Esophagus squamous epithelium (tissue), 5 donors: ENCODE data around the gene CRNKL1. TPM values are rescaled to one million over a fixed set of nuclear protein-coding genes. Genes with fewer than 3 reads are reported as not detected.
A peak's percentile ranks its signal among the peaks of the same experiment; 100 is the strongest.

Source experiments
- DNase-seq: peaks from one replicate; lab custom pipeline; 2025; lab: John Stamatoyannopoulos, UW
- H3K27ac ChIP-seq, 4 donors: fragments of 200-600 bp; sonication (generic); one replicate each; pipeline ENCODE4 v1.5.1; 2016 to 2019; ENCODE audit warnings: mild to moderate bottlenecking in 1 of 4
- H3K27me3 ChIP-seq, 4 donors: fragments of 200-600 bp; sonication (generic); 1 replicate in 3 of 4; 2 replicates in 1 of 4; pipeline versions ENCODE4 v1.5.1 to v1.6.0; 2017 to 2021; ENCODE audit warnings: antibody characterized with exemption in 1 of 4
- H3K36me3 ChIP-seq, 3 donors: fragments of 200-600 bp; sonication (generic); one replicate each; pipeline ENCODE4 v1.5.1; 2016 to 2019
- H3K4me1 ChIP-seq, 3 donors: fragments of 200-600 bp; sonication (generic); one replicate each; pipeline ENCODE4 v1.5.1; 2017 to 2019
- H3K4me3 ChIP-seq, 4 donors: fragments of 200-600 bp; sonication (generic); 1 replicate in 3 of 4; 2 replicates in 1 of 4; pipeline ENCODE4 v1.5.1; 2016 to 2019; ENCODE audit warnings: mild to moderate bottlenecking in 2 of 4, moderate library complexity in 1 of 4
- H3K9me3 ChIP-seq, 3 donors: fragments of 200-600 bp; sonication (generic); one replicate each; pipeline ENCODE4 v1.5.1; 2016 to 2019
- POLR2A ChIP-seq, 4 donors: fragments of 450-650 bp; IDR thresholded peaks; one replicate each; pipeline ENCODE4 v1.6.1; 2017; ENCODE audit warnings: antibody characterized with exemption in 4 of 4, mild to moderate bottlenecking in 4 of 4, moderate library complexity in 3 of 4
- WGBS, 2 donors: methylation state at CpG; one replicate each; pipeline ENCODE4 v1.1.5; 2018; 5-methylcytosine and 5-hydroxymethylcytosine counted together
- intact Hi-C: fragments of 100-400 bp; cut with DNase I; formaldehyde crosslinking; loops from one replicate; pipeline ENCODE4 v1.15.0; 2022
- total RNA-seq, 4 donors: library from RNA; depleted of rRNA; stranded (reverse); fragments of >200 nt; gene quantifications; one replicate each; pipeline ENCODE4 v1.1.0, GENCODE V29; 2016
- TF ChIP-seq, protein P1 (sequence below), 6 experiments: fragments of 450-650 bp in 4 of 6; fragments of 200-600 bp in 2 of 6; sonication (generic) in 2 of 6; IDR thresholded peaks; one replicate each; pipeline ENCODE4 v1.5.1; 2016 to 2019; ENCODE audit warnings: antibody characterized with exemption in 6 of 6, mild to moderate bottlenecking in 4 of 6, moderate library complexity in 4 of 6
- donor health status: DM: yes; HTN: yes; CAD: no.

Gene CRNKL1
- total RNA-seq, 4 donors from 2014 or later: 9.3 to 19.4 (median 15.8) TPM

DNA sequence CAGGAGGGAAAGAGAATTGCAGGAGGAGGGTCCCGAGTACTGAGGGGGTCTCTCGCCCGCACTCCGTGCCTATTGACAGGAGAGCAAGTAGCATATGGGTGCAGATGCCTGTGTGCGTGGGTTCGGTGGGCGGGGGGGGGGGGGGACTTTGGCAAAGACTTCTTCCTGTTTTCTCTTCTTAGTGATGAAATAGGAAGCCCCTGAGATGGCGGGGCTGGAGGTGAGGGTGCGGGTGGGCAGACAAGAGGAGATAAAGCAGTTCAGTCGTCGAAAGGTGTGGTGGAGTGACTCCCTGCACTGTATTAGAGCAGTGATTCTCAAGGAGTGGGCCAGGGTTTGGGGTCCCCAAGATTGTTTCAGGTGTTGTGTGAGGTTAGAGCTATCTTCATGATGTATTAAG lies 31.4 kb downstream of the CRNKL1 start:
- 82 to 83% methylated on average over 8 to 11 of the region's 11 CpGs for WGBS, 2 donors
- Histone ChIP-seq H3K9me3 (no peaks in the 10 kb centered on the region), H3K4me3 (no peak overlapping the region), H3K36me3 (peaks cover 0 to 53% (median 4%) of the 10 kb centered on the region in 3 donors), H3K4me1 (peaks cover 20 to 76% (median 34%) of the 10 kb centered on the region in 3 donors), H3K27me3 (no peaks in the 10 kb centered on the region), H3K27ac (peak overlapping the region in 2 of 4 donors; percentile 96)
- no peak for DNase-seq
- intact Hi-C loops: no loop called here
- no peak for TF ChIP-seq POLR2A (IDR thresholded peaks at IDR 0.05)
- TF ChIP-seq, protein P1, sequence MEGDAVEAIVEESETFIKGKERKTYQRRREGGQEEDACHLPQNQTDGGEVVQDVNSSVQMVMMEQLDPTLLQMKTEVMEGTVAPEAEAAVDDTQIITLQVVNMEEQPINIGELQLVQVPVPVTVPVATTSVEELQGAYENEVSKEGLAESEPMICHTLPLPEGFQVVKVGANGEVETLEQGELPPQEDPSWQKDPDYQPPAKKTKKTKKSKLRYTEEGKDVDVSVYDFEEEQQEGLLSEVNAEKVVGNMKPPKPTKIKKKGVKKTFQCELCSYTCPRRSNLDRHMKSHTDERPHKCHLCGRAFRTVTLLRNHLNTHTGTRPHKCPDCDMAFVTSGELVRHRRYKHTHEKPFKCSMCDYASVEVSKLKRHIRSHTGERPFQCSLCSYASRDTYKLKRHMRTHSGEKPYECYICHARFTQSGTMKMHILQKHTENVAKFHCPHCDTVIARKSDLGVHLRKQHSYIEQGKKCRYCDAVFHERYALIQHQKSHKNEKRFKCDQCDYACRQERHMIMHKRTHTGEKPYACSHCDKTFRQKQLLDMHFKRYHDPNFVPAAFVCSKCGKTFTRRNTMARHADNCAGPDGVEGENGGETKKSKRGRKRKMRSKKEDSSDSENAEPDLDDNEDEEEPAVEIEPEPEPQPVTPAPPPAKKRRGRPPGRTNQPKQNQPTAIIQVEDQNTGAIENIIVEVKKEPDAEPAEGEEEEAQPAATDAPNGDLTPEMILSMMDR (IDR thresholded peaks at IDR 0.05): no peak

DNA sequence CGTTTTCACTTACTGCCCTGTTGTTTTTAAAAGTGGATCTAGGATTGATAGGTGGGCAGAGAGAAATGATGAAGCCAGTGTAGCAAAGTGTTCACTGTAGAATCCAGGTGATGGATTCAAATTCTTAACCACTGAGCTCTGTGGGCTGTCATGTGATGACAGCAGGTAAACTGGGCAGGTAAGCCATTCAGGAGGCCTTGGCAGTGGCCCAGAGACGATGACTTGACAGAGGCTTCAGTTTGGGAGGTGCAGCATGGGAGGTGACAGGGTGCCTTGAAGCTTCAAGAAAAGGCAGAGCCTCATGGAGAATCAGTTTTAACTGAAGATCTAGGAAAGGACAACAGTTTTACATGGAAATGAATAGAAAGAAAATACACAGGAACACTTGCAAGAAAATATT lies 33.1 kb downstream of the CRNKL1 start:
- no peak for TF ChIP-seq POLR2A (IDR thresholded peaks at IDR 0.05)
- TF ChIP-seq, protein P1 (IDR thresholded peaks at IDR 0.05): no peak
- peak overlapping the region; percentile 62 to 96 (median 94) for H3K27ac ChIP-seq
- no peak for DNase-seq
- H3K36me3 ChIP-seq: peaks cover 0 to 36% (median 4%) of the 10 kb centered on the region in 3 donors
- H3K9me3 ChIP-seq: no peaks in the 10 kb centered on the region
- no peaks in the 10 kb centered on the region for H3K27me3 ChIP-seq
- peak overlapping the region; percentile 1 to 99 (median 84) for H3K4me3 ChIP-seq
- WGBS, 2 donors: 15 to 73% methylated on average over 1 to 2 of the region's 2 CpGs
- H3K4me1 ChIP-seq: peaks cover 20 to 69% (median 35%) of the 10 kb centered on the region in 3 donors
- intact Hi-C loops: loop anchor here (5.0 kb wide), 1 partner anchor 332 kb away; no protein-coding TSS in a partner anchor

DNA sequence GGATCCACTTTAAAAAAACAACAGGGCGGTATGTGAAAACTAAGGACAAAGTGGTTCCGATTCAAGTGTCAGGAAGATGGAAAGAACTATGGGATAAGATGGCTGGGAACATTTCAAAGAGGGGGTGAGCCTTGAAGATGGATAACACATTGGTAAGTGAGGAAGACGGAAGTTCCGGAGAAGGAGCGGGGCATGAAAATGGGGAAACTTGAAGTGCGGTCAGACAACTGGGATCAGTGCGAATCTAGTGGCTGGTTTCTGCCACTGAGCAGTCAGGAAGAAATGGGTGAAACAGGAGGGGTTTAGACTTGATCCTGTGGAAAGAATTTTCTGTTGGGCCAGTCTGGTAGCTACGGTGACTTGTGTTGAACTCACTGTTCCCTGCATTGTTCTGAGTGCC lies 33.9 kb downstream of the CRNKL1 start:
- peaks cover 20 to 68% (median 38%) of the 10 kb centered on the region in 3 donors for H3K4me1 ChIP-seq

DNA sequence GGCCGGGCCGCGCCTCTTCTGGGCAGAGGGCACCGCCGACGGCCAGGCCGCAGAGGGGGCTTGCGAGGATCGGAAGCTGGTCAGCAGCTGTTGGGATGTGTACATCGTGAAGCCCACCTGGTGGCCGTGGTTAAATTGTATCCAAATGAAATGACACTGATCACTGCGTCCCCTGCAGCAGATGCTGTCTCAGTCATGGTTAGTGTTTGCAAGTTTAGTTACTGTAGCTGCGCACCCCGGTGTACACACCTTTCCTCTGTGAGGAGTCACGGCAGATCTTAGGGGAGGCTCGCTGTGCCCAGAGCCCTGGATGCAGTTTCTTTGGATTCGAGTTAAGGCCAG lies 34.5 kb downstream of the CRNKL1 start:
- peaks cover 20 to 68% (median 38%) of the 10 kb centered on the region in 3 donors for H3K4me1 ChIP-seq
- WGBS, 2 donors: 3 to 6% methylated on average over 7 to 10 of the region's 17 CpGs
- TF ChIP-seq, protein P1 (IDR thresholded peaks at IDR 0.05): no peak
- no peak for TF ChIP-seq POLR2A (IDR thresholded peaks at IDR 0.05)
- peaks cover 0 to 23% (median 0%) of the 10 kb centered on the region in 3 donors for H3K36me3 ChIP-seq
- peak overlapping the region; percentile 72 to 99 (median 84) for H3K4me3 ChIP-seq
- H3K9me3 ChIP-seq: no peaks in the 10 kb centered on the region
- intact Hi-C loops: loop anchor here (5.0 kb wide), 1 partner anchor 331 kb away; no protein-coding TSS in a partner anchor
- H3K27ac ChIP-seq: peak overlapping the region; percentile 81 to 96 (median 94)
- no peak for DNase-seq
- no peaks in the 10 kb centered on the region for H3K27me3 ChIP-seq

More for the DNA sequence above, 33.9 kb downstream of the CRNKL1 start:
- peaks cover 0 to 28% (median 4%) of the 10 kb centered on the region in 3 donors for H3K36me3 ChIP-seq
- H3K4me3 ChIP-seq: peak overlapping the region; percentile 72 to 99 (median 84)
- H3K9me3 ChIP-seq: no peaks in the 10 kb centered on the region
- H3K27ac ChIP-seq: peak overlapping the region; percentile 62 to 96 (median 94)
- TF ChIP-seq, protein P1 (IDR thresholded peaks at IDR 0.05): no peak
- peak in 1 of 4 donors; percentile 11 for TF ChIP-seq POLR2A (IDR thresholded peaks at IDR 0.05)
- DNase-seq: no peak
- intact Hi-C loops: loop anchor here (5.0 kb wide), 1 partner anchor 331 kb away; no protein-coding TSS in a partner anchor
- H3K27me3 ChIP-seq: no peaks in the 10 kb centered on the region
- 58 to 76% methylated on average over 8 of the region's 8 CpGs for WGBS, 2 donors

DNA sequence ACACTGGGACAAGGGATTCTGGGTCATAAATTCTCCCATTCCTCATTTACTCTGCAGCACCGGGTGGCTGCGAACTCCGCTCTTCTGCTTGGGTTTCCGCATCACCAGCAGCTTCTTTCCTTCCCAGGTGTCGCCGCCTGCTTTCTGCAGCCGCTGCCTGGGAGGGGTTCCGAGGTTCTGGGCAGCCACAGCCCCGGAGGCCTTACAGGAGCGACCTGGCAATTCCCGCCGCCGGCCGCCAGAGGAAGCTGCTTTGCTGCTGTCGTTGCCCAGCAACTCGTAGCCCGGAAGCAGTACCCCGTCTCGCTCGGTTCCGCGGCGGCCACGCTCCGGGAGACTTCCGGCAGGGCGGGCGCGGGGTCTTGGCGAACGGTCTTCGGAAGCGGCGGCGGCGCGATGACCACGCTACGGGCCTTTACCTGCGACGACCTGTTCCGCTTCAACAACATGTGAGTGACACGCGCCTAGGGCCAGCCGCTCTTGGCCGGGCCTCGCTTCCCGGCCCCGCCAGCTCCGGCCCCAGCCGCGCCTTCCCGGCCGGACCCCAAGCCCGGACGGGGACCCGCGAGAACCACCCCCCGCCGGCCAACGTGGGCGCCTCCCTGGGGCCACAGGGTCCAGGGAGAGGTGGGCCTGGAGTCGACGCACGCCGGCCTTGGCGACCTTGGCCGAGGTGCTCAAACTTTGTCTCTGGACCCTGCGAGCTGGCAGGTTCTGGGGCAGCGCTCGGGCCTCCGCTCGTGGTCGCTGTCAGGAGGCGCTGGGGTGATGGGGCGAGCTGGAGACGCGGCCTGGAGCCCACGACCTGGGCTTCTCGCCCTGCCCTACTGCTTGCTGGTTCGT lies 35.0 kb downstream of the CRNKL1 start, which contains the start of gene NAA20:
NAA20 (plus strand) TSS at position 362 of the 843 bp plus-strand sequence; CDS start at position 397, 35 bp downstream.
- peak within 1 kb of the TSS; percentile 72 to 99 (median 84) for H3K4me3 ChIP-seq

More for the DNA sequence above, 35.0 kb downstream of the CRNKL1 start, which contains the start of gene NAA20:
- Histone ChIP-seq H3K36me3 (peaks cover 0 to 17% (median 0%) of the 10 kb centered on the region in 3 donors), H3K4me1 (peaks cover 20 to 69% (median 38%) of the 10 kb centered on the region in 3 donors), H3K9me3 (no peaks in the 10 kb centered on the region), H3K27ac (peak within 1 kb of the TSS; percentile 81 to 96 (median 94)), H3K27me3 (no peaks in the 10 kb centered on the region)
- DNase-seq: peak; percentile 42
- 0 to 1% methylated on average over 12 to 26 of the region's 81 CpGs for WGBS, 2 donors
- intact Hi-C loops: loop anchor here (5.0 kb wide), 1 partner anchor 330 kb away; no protein-coding TSS in a partner anchor
- peak in 2 of 4 donors; percentile 47 to 68 for TF ChIP-seq POLR2A (IDR thresholded peaks at IDR 0.05)
- TF ChIP-seq, protein P1 (IDR thresholded peaks at IDR 0.05): peak; percentile 69 to 92 (median 88)
